GM19043 (cell line): ENCODE data around the gene FUS.
"Not testable (repeated sequence)": the region's sequence is repeated elsewhere in the genome, so short reads cannot be mapped to it uniquely, and the experiment has no call there.

Experiments
- ATAC-seq: cut with Tn5 transposase; IDR thresholded peaks from one replicate; pipeline ENCODE4 v1.9.1; 2021; ENCODE audit warnings: low read depth; ENCODE audit not compliant: unreplicated experiment

The FUS gene

GRCh38 chr16:31184888-31185287 lies 4.9 kb downstream of the FUS start:
- ATAC-seq, result no peak

GRCh38 chr16:31185339-31185738 lies 5.4 kb downstream of the FUS start:
- ATAC-seq, result no peak

- ATAC-seq, result no peak
Measured at GRCh38 chr16:31186176-31186575, 6.2 kb downstream of the FUS start.

- no peak for ATAC-seq
Measured at GRCh38 chr16:31186930-31187807, 7.2 kb downstream of the FUS start.

GRCh38 chr16:31187808-31188189 lies 7.9 kb downstream of the FUS start:
- ATAC-seq, result no peak

GRCh38 chr16:31188450-31189411 lies 8.8 kb downstream of the FUS start:
- ATAC-seq, result no peak

- ATAC-seq, result no peak
Measured at GRCh38 chr16:31189412-31189778, 9.5 kb downstream of the FUS start.

- no peak for ATAC-seq
Measured at GRCh38 chr16:31190061-31190460, 10.1 kb downstream of the FUS start.

GRCh38 chr16:31190818-31191444 lies 11.0 kb downstream of the FUS start:
- no peak for ATAC-seq

- ATAC-seq, result no peak
Measured at GRCh38 chr16:31191697-31192428, 11.9 kb downstream of the FUS start.

- no peak for ATAC-seq
Measured at GRCh38 chr16:31192856-31193642, 13.1 kb downstream of the FUS start.

- ATAC-seq, result no peak
Measured at GRCh38 chr16:31193874-31194273, 13.9 kb downstream of the FUS start.

GRCh38 chr16:31194898-31195297 lies 15.0 kb downstream of the FUS start:
- no peak for ATAC-seq

GRCh38 chr16:31195861-31196260 lies 15.9 kb downstream of the FUS start:
- ATAC-seq, result not testable (repeated sequence)

- ATAC-seq, result no peak
Measured at GRCh38 chr16:31196324-31197088, 16.6 kb downstream of the FUS start.

- ATAC-seq, result no peak
Measured at GRCh38 chr16:31198207-31198882, 18.4 kb downstream of the FUS start.

- no peak for ATAC-seq
Measured at GRCh38 chr16:31199430-31200041, 19.6 kb downstream of the FUS start.

GRCh38 chr16:31200111-31200510 lies 20.2 kb downstream of the FUS start:
- ATAC-seq, result not testable (repeated sequence)
